GM10266 (cell line): Measurements from ENCODE around the gene STRN4.

Source experiments
- DNase-seq: peaks from one replicate; pipeline ENCODE4 v3.0.0; 2012; ENCODE audit errors: extremely low spot score
- TF ChIP-seq, protein P1 (sequence below): IDR thresholded peaks from 2 replicates; pipeline ENCODE4 v1.5.1; 2012; ENCODE audit warnings: mild to moderate bottlenecking, low read depth; ENCODE audit not compliant: control insufficient read depth, insufficient read depth; ENCODE audit errors: missing control alignments

STRN4 gene

DNA sequence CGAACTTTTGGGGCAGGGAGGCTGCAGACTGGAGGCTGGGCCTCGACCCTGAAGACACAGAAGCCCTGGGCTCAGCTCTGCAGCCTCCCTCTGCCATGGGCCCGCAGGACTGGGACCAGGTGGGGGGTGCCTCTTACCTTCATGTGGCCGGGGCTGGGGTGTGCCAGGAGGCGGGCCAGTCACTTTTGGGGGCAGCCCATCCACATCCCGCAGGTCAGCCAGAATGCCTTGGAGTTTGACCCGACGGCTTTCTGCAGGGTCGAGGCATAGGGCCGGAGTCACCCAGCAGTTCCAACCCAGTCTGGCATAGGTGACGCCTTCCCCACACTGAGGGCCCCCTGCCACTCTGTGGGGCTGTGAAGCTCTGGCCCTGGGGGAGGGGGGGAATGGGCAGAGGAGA, 18.5 kb downstream of the STRN4 start:
- DNase-seq = no peak
- TF ChIP-seq, protein P1, sequence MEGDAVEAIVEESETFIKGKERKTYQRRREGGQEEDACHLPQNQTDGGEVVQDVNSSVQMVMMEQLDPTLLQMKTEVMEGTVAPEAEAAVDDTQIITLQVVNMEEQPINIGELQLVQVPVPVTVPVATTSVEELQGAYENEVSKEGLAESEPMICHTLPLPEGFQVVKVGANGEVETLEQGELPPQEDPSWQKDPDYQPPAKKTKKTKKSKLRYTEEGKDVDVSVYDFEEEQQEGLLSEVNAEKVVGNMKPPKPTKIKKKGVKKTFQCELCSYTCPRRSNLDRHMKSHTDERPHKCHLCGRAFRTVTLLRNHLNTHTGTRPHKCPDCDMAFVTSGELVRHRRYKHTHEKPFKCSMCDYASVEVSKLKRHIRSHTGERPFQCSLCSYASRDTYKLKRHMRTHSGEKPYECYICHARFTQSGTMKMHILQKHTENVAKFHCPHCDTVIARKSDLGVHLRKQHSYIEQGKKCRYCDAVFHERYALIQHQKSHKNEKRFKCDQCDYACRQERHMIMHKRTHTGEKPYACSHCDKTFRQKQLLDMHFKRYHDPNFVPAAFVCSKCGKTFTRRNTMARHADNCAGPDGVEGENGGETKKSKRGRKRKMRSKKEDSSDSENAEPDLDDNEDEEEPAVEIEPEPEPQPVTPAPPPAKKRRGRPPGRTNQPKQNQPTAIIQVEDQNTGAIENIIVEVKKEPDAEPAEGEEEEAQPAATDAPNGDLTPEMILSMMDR = no peak

DNA sequence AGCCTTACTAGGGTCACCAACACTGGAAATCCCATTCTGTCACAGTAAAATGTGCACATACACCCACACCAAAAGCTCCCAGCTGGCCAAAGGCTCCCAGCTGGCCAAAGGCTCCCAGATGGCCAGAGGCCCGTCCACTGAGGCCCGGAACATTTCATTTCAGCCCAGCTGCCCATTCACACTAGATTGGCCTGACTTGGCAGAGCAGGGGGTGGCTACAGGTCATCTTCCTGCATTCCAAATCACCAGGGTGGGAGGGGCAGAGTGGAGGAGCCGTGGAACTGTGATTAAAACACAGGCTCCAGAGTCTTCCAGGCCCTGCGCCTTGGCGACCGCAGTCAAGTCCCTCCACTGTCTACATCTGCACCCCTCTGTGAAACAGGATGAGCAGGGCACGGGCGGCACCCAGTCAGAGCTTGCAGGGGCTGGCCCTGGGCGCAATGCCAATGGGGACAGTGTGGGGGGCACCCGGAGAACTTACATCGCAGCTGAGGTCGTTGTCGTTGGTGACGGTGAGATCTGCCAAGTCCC, 19.2 kb downstream of the STRN4 start:
- TF ChIP-seq, protein P1 = no peak
- no peak for DNase-seq

DNA sequence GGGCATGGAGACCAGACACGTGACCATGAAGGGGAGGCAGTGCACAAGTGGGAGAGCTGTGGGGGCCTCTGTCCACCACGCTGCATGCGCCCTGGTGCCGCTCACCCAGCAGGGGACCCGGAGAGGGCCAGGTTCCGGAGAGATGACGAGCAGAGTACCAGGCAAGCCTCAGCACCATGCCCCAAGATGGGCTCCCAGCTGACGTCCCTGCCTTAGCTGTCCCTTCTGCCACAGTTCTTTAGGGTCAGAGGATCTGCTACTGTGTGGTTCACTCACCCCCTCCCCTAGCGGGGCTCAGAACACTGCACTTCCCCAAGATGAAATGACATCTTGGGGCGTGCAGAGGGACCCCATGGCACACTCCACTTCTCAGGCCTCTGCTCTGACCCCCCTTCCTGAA, 19.7 kb downstream of the STRN4 start:
- DNase-seq = no peak
- TF ChIP-seq, protein P1 = no peak

DNA sequence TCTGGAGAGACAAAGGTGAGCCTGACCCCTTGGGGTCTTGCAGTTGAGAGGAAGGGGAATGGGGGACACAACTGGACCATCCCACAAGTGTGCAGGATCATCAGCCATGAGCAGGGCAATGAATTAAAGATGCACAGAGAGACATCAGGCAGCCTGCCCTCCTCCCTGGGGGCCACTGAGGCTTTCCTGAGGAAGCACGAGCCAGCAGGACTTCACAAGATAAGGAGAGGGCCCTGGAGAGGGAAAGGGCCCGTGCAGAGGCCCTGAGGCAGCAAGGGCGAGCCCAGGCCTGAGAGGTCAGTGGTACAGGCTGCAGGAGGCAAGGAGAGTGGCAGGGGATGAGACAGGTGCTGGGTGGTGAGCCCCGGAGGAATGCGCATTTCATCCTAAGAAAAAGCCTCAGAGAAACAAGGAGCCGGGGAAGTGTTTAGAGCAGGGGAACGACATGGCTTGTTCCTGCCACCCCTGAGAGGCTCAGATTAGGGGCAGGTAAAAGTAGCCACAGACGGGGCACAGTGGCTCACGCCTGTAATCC, 20.3 kb downstream of the STRN4 start:
- TF ChIP-seq, protein P1 = no peak
- DNase-seq = no peak

DNA sequence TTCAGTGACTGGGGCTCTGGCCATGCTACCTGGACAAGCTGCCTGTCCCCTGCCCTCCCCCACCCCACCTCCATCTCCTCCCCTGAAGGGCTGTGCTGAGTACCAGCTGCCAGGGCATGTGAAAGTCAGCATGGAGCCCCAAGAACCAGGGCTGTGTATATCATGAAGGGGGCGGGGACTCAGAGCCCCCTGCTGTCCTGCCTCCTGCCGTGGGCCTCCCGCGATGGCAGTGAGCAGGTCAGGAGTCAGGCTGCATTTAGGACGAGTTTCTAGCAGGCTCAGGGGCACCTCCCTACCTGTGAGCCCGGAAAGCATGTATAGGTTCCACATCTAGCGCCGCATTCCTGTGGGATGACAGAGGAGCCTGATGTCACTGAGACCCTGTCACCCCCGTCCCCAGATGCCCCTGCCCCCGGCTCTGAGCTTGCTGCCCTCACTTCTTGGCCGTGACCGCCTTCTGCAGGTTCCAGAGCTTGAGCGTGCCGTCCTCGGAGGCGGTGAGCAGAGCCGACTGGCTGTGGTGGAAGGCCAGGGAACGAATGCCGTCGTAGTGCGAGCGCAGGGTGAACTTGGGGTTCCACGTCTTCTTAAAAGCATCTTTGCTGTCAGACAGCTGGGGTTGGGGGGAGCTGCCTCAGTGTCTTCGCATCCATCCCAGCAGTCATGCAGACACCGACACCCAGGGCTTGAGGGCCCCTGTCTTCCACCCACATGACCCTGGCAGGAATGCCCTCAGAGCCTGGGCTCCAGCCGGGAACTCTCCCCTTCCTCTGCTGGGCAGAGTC, 21.0 kb downstream of the STRN4 start:
- TF ChIP-seq, protein P1 = no peak
- no peak for DNase-seq

DNA sequence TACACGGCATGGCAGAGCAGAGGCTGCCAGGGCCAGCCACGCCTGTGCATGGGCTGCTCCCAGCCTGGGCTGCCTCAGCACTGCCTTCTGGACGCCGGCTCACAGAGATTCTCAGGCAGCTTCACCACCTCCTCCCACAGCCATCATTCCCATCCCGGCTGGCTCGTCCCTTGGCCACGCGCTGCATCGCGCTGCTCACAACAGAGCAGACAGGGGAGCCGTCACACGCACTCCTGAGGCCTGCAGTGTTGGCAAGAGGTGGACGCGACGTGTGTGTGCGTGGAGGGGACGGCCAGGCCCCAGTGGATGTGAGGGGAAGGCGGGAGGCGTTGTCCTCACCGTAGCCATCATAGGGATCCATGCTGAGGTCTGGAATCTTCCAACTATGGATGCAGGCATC, 21.8 kb downstream of the STRN4 start:
- TF ChIP-seq, protein P1 = no peak
- DNase-seq = no peak

DNA sequence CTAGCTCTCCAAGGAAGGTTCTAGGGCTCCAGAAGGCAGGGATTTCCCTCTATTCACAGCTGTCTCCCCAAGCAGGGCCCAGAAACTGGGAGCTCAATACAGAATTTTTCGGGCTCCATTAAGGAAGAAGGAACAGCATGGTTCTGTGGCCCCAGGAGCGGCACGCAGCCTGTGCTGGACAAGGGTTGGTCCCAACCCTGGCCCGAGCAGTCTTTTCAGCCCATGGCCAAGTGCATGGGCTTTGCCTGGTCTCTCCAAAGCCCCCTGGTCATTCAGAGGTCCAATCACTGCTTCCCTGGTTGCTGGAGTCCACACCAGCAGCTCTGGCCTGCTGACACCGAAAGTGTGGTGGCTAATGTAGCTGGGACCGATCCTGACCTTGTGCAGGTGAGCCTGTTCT, 22.8 kb downstream of the STRN4 start:
- TF ChIP-seq, protein P1 = no peak
- DNase-seq = no peak
